Measurements from ENCODE around the gene KREMEN1. TPM values are rescaled to one million over a fixed set of nuclear protein-coding genes. Genes with fewer than 3 reads are reported as not detected.
"Not testable (repeated sequence)": the region's sequence is repeated elsewhere in the genome, so short reads cannot be mapped to it uniquely, and the experiment has no call there.

KREMEN1 gene
- polyA plus RNA-seq, 1 donor = 94.7 TPM

- no peak for DNase-seq (ENCODE audit: low read depth)
These were observed 34.0 kb downstream of the KREMEN1 start for GRCh38 chr22:29106839-29107238.

- DNase-seq (ENCODE audit: low read depth) = no peak
These were observed 35.3 kb downstream of the KREMEN1 start for GRCh38 chr22:29108137-29108536.

- no peak for DNase-seq (ENCODE audit: low read depth)
These were observed 37.0 kb downstream of the KREMEN1 start for GRCh38 chr22:29109822-29110221.

- no peak for DNase-seq (ENCODE audit: low read depth)
These were observed 38.1 kb downstream of the KREMEN1 start for GRCh38 chr22:29110946-29111345.

GRCh38 chr22:29112121-29112520, 39.3 kb downstream of the KREMEN1 start:
- no peak for DNase-seq (ENCODE audit: low read depth)

GRCh38 chr22:29112681-29113080, 39.8 kb downstream of the KREMEN1 start:
- no peak for DNase-seq (ENCODE audit: low read depth)

- no peak for DNase-seq (ENCODE audit: low read depth)
These were observed 40.5 kb downstream of the KREMEN1 start for GRCh38 chr22:29113319-29113718.

GRCh38 chr22:29114392-29114791, 41.6 kb downstream of the KREMEN1 start:
- no peak for DNase-seq (ENCODE audit: low read depth)

GRCh38 chr22:29115682-29116288, 43.0 kb downstream of the KREMEN1 start:
- no peak for DNase-seq (ENCODE audit: low read depth)

GRCh38 chr22:29116397-29117123, 43.7 kb downstream of the KREMEN1 start:
- no peak for DNase-seq (ENCODE audit: low read depth)

- no peak for DNase-seq (ENCODE audit: low read depth)
These were observed 45.1 kb downstream of the KREMEN1 start for GRCh38 chr22:29117799-29118477.

GRCh38 chr22:29120098-29120912, 47.5 kb downstream of the KREMEN1 start:
- DNase-seq (ENCODE audit: low read depth) = not testable (repeated sequence)

- no peak for DNase-seq (ENCODE audit: low read depth)
These were observed 48.3 kb downstream of the KREMEN1 start for GRCh38 chr22:29121124-29121523.

GRCh38 chr22:29122041-29122440, 49.2 kb downstream of the KREMEN1 start:
- no peak for DNase-seq (ENCODE audit: low read depth)

GRCh38 chr22:29124777-29125442, 52.1 kb downstream of the KREMEN1 start:
- no peak for DNase-seq (ENCODE audit: low read depth)

- no peak for DNase-seq (ENCODE audit: low read depth)
These were observed 52.6 kb downstream of the KREMEN1 start for GRCh38 chr22:29125443-29125778.

GRCh38 chr22:29125844-29126243, 53.0 kb downstream of the KREMEN1 start:
- DNase-seq (ENCODE audit: low read depth) = no peak

GRCh38 chr22:29126670-29127395, 54.0 kb downstream of the KREMEN1 start:
- no peak for DNase-seq (ENCODE audit: low read depth)

GRCh38 chr22:29128891-29129807, 56.3 kb downstream of the KREMEN1 start:
- no peak for DNase-seq (ENCODE audit: low read depth)

GRCh38 chr22:29129808-29130140, 56.9 kb downstream of the KREMEN1 start:
- DNase-seq (ENCODE audit: low read depth) = no peak

Data from forelimb muscle (tissue), 1 donor.